ENCODE measurements around the gene KIT. TPM values are rescaled to one million over a fixed set of nuclear protein-coding genes. Genes with fewer than 3 reads are reported as not detected.

Gene KIT
- total and polyA plus RNA-seq, 7 donors: 0.19 to 2.1 (median 0.92) TPM

GRCh38 chr4:54647070-54647469 is 10.7 kb upstream of the KIT start:
- H3K27me3 ChIP-seq (ENCODE audit: insufficient read depth in 3 of 3, low read length in 2 of 3): no peaks in the 10 kb centered on the region
- ATAC-seq: no peak
- intact Hi-C loops (cut with DNase I): no loop called here
- no peaks in the 10 kb centered on the region for H3K36me3 ChIP-seq (ENCODE audit: insufficient read depth in 1 of 2, low read depth in 1 of 2)
- H3K9me3 ChIP-seq: no peaks in the 10 kb centered on the region
- TF ChIP-seq CTCF (IDR thresholded peaks at IDR 0.05): no peak
- H3K4me3 ChIP-seq: no peak overlapping the region
- DNase-seq: no peak
- H3K27ac ChIP-seq: no peak overlapping the region
- 82% methylated on average over 4 of the region's 4 CpGs for WGBS, 3 donors
- no peaks in the 10 kb centered on the region for H3K4me1 ChIP-seq

- Histone ChIP-seq H3K27ac (no peak overlapping the region), H3K9me3 (no peaks in the 10 kb centered on the region), H3K27me3 (ENCODE audit: insufficient read depth in 3 of 3, low read length in 2 of 3) (peaks cover 0 to 10% (median 0%) of the 10 kb centered on the region in 3 donors), H3K36me3 (ENCODE audit: insufficient read depth in 1 of 2, low read depth in 1 of 2) (no peaks in the 10 kb centered on the region), H3K4me1 (no peaks in the 10 kb centered on the region), H3K4me3 (no peak overlapping the region)
- 95 to 98% (median 95%) methylated on average over 3 of the region's 3 CpGs for WGBS, 3 donors
- ATAC-seq: no peak
- TF ChIP-seq CTCF (IDR thresholded peaks at IDR 0.05): no peak
- intact Hi-C loops (cut with DNase I): loop anchor here in 1 of 2 donors (10.0 kb wide), 1 partner anchor 314 kb away; no protein-coding TSS in a partner anchor
- DNase-seq: no peak
Observed at GRCh38 chr4:54651050-54651449, 6.7 kb upstream of the KIT start.

- 63 to 81% (median 80%) methylated on average over 4 of the region's 4 CpGs for WGBS, 3 donors
- H3K9me3 ChIP-seq: no peaks in the 10 kb centered on the region
- TF ChIP-seq CTCF (IDR thresholded peaks at IDR 0.05): no peak
- no peaks in the 10 kb centered on the region for H3K36me3 ChIP-seq (ENCODE audit: insufficient read depth in 1 of 2, low read depth in 1 of 2)
- no peak overlapping the region for H3K27ac ChIP-seq
- peaks cover 0 to 46% (median 2%) of the 10 kb centered on the region in 3 donors for H3K27me3 ChIP-seq (ENCODE audit: insufficient read depth in 3 of 3, low read length in 2 of 3)
- H3K4me1 ChIP-seq: peaks cover 10% of the 10 kb centered on the region
- H3K4me3 ChIP-seq: no peak overlapping the region
- ATAC-seq (no peak), DNase-seq (no peak)
- intact Hi-C loops (cut with DNase I): loop anchor here in 1 of 2 donors (10.0 kb wide), 1 partner anchor 310 kb away; no protein-coding TSS in a partner anchor
Observed at GRCh38 chr4:54654753-54655152, 3.0 kb upstream of the KIT start.

GRCh38 chr4:54657185-54657550 is 589 bp upstream of the KIT start:
- H3K36me3 ChIP-seq (ENCODE audit: insufficient read depth in 1 of 2, low read depth in 1 of 2): no peaks in the 10 kb centered on the region
- WGBS, 3 donors: 14 to 16% (median 14%) methylated on average over 26 of the region's 26 CpGs
- TF ChIP-seq CTCF (IDR thresholded peaks at IDR 0.05): no peak
- ATAC-seq (no peak), DNase-seq (no peak)
- peak overlapping the region; percentile 69 for H3K4me3 ChIP-seq
- H3K4me1 ChIP-seq: peaks cover 10% of the 10 kb centered on the region
- H3K27me3 ChIP-seq (ENCODE audit: insufficient read depth in 3 of 3, low read length in 2 of 3): peaks cover 0 to 69% (median 2%) of the 10 kb centered on the region in 3 donors
- intact Hi-C loops (cut with DNase I): loop anchor here in 1 of 2 donors (10.0 kb wide), 1 partner anchor 308 kb away; no protein-coding TSS in a partner anchor
- H3K9me3 ChIP-seq: no peaks in the 10 kb centered on the region
- no peak overlapping the region for H3K27ac ChIP-seq

Data from psoas muscle (tissue), 8 donors.